SK-N-SH treated with all-trans-retinoic acid at 6 μM for 48 hours (cell line): ENCODE measurements around the gene COL4A1.

Experiments used
- BACH2 ChIP-seq: fragments of 250-450 bp; sonication (Bioruptor Pico); IDR thresholded peaks from 2 replicates; pipeline ENCODE4 v1.9.0; 2021; ENCODE audit warnings: mild to moderate bottlenecking, borderline replicate concordance
- CSDC2 ChIP-seq: fragments of 250-450 bp; sonication (Bioruptor Pico); IDR thresholded peaks from 2 replicates; pipeline ENCODE4 v1.5.0; 2020; ENCODE audit warnings: mild to moderate bottlenecking, moderate library complexity
- ISL1 ChIP-seq: fragments of 250-450 bp; sonication (Bioruptor Pico); IDR thresholded peaks from 2 replicates; pipeline ENCODE4 v2.1.2; 2022; ENCODE audit warnings: mild to moderate bottlenecking, moderate library complexity
- OSR1 ChIP-seq: fragments of 250-450 bp; sonication (Bioruptor Pico); IDR thresholded peaks from 2 replicates; pipeline ENCODE4 v1.8.0; 2022; ENCODE audit warnings: moderate library complexity, mild to moderate bottlenecking, inconsistent platforms
- POU6F1 ChIP-seq: fragments of 250-450 bp; sonication (Bioruptor Pico); IDR thresholded peaks from 2 replicates; pipeline ENCODE4 v1.8.0; 2021; ENCODE audit warnings: low read depth, mild to moderate bottlenecking, moderate library complexity, borderline replicate concordance
- TOX ChIP-seq: fragments of 250-450 bp; sonication (Bioruptor Pico); IDR thresholded peaks from 2 replicates; pipeline ENCODE4 v1.8.0; 2021; ENCODE audit warnings: mild to moderate bottlenecking, moderate library complexity, borderline replicate concordance
- ZC3H10 ChIP-seq: fragments of 250-450 bp; sonication (Bioruptor Pico); IDR thresholded peaks from 2 replicates; pipeline ENCODE4 v1.5.1; 2021; ENCODE audit warnings: mild to moderate bottlenecking, moderate library complexity

GRCh38 chr13:110201114-110201513 is 105.8 kb downstream of the COL4A1 start:
- TF ChIP-seq POU6F1 (CRISPR knock-in tag) = no peak
- no peak for TF ChIP-seq ISL1
- no peak for TF ChIP-seq ZC3H10 (CRISPR knock-in tag)
- no peak for TF ChIP-seq TOX (CRISPR knock-in tag)
- TF ChIP-seq BACH2 (CRISPR knock-in tag) = no peak
- no peak for TF ChIP-seq CSDC2 (CRISPR knock-in tag)
- TF ChIP-seq OSR1 = no peak
